Peyer's patch (tissue), 4 donors: Measurements from ENCODE around the gene CDH9.

Experiments used
- CTCF ChIP-seq, 6 experiments: fragments of 450-650 bp in 4 of 6; fragments of 200-600 bp in 2 of 6; sonication (generic) in 1 of 6; IDR thresholded peaks; one replicate each; pipeline ENCODE4 v1.5.1; 2017 to 2019; ENCODE audit warnings: antibody characterized with exemption in 6 of 6, mild to moderate bottlenecking in 3 of 6, moderate library complexity in 1 of 6
- POLR2A ChIP-seq, 2 donors: fragments of 450-650 bp; IDR thresholded peaks; one replicate each; pipeline ENCODE4 v1.5.1; 2017; ENCODE audit warnings: antibody characterized with exemption in 2 of 2, mild to moderate bottlenecking in 2 of 2, moderate library complexity in 2 of 2

- no peak for TF ChIP-seq CTCF (IDR thresholded peaks at IDR 0.05)
- TF ChIP-seq POLR2A (IDR thresholded peaks at IDR 0.05) = no peak
Measured at GRCh38 chr5:26894719-26895263, 143.6 kb downstream of the CDH9 start.
